HG02678 (cell line): ENCODE data around the gene RABL6.
"Not testable (repeated sequence)": the region's sequence is repeated elsewhere in the genome, so short reads cannot be mapped to it uniquely, and the experiment has no call there.

Source experiments
- ATAC-seq: cut with Tn5 transposase; IDR thresholded peaks from one replicate; pipeline ENCODE4 v1.9.1; 2021; ENCODE audit warnings: mild to moderate bottlenecking, moderate library complexity; ENCODE audit not compliant: unreplicated experiment

RABL6 gene

DNA sequence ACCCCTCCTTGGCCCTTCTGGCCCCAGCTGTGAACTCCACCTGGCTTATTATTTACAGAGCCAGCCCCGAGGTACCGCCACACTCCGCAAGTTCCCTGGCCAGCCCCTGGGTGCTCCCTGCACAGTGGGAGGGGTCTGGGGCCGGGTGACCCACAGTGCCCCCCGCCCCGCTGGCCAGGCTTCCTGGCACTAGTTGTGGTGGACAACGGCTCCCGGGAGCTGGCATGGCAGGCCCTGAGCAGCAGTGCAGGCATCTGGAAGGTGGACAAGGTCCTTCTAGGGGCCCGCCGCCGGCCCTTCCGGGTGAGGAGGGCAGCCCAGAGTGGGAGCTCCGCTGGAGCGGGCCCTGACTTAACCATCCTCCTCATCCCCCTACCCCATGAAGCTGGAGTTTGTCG, 48.3 kb downstream of the RABL6 start:
- no peak for ATAC-seq

DNA sequence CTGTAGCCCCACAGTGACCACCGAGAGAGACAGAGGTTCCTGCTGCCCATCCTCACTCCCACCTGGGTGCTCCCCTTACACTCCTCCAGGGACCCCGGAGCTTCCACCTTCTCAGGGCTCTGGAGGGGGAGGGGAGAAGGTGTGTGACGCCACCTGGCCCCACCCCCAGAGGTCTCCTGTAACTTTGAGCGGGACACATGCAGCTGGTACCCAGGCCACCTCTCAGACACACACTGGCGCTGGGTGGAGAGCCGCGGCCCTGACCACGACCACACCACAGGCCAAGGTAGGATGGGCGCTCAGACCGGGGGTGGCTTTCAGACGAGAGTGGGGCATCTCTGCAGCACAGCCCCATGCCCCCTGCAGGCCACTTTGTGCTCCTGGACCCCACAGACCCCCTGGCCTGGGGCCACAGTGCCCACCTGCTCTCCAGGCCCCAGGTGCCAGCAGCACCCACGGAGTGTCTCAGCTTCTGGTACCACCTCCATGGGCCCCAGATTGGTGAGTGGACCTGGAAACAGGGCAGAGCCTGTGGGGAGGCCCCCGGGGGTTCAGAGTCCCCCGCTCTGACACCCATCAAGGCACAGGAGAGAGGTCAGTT, 48.9 kb downstream of the RABL6 start:
- ATAC-seq, result no peak

- ATAC-seq, result no peak
Measured at GRCh38 chr9:136857166-136857565, 49.4 kb downstream of the RABL6 start.

- ATAC-seq, result no peak
Measured at GRCh38 chr9:136857581-136858412, 50.0 kb downstream of the RABL6 start.

- no peak for ATAC-seq
Measured at GRCh38 chr9:136858452-136858843, 50.7 kb downstream of the RABL6 start.

DNA sequence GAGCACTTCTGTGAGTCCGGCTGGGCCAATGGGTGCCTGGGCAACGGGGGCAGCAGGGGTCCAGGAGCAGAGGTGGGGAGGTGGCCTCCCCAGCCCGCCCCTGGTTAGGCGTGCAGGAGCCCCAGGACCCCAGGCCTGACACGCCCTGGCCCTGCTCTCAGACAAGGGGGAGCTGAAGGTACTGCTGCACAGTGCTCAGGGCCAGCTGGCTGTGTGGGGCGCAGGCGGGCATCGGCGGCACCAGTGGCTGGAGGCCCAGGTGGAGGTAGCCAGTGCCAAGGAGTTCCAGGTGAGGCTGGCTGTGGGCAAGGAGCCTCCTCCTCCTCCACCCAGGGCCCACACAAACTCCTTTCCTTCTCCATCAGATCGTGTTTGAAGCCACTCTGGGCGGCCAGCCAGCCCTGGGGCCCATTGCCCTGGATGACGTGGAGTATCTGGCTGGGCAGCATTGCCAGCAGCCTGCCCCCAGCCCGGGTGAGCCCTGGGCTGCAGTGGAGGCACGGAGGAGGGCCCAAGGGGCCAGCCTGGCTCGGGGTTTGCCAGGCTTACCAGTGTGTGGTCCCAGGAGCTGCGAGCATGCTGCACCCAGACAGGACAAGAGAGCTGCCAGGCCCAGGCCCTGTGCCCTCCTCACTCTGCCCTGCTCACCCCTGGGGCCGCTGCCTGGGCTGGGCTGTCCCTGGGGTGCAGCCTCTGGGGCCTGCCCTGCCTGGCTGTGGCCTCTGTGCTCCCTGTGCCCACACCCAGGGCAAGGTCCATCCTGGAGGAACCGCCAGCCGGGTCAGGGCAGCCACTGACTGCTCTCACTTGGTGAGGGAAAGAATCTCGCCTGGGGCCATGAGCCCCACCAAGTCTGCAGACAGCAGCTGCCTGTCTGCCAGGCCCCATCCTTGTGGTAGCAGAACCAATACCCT, 51.4 kb downstream of the RABL6 start:
- no peak for ATAC-seq

- ATAC-seq, result no peak
Measured at GRCh38 chr9:136860529-136860928, 52.8 kb downstream of the RABL6 start.

DNA sequence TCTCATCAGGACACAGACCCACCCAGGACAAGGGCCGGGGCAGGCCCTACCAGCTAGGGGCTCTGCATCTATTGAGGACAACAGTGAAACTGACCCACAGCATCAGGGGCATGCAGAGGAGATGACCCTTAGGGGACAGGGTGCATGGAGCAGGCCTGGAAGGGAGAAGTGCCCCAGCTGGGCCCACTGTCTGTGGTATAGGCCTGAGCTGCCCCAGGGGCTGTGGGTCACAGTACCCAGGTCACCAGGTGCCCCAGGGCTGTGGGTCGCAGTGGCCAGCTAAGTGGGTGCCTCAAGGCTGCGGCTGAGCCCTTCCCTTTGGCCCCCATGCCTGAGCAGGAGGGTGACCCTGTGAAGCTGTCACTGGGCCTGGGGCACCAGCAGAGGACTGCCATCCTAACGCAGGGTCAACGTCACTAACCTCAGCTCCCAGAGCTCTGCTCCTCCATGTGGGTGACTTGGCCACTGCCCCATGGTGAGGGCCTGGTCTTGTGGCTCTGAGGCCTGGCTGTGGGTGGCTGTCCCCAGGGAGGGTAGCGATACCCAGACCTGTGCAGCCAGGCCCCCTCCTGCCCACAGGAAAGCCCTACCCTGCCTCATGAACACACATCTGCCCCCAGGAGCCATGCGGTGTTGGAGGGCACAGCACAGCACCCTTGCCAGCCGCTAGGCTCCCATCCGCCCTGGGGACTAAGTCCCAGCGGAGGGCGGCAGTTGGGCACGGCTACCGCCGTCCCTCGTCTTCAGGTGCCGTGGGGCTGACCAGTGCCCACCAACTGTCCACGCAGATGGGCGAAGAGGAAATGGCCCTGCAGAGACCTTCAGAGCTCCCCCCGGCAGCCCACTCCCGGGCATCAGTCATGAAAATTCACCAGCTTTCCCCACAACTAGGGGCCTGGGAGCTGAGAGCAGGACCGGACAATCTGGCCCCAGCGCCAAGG, 53.5 kb downstream of the RABL6 start:
- no peak for ATAC-seq

GRCh38 chr9:136861874-136862457, 54.2 kb downstream of the RABL6 start:
- ATAC-seq, result no peak

DNA sequence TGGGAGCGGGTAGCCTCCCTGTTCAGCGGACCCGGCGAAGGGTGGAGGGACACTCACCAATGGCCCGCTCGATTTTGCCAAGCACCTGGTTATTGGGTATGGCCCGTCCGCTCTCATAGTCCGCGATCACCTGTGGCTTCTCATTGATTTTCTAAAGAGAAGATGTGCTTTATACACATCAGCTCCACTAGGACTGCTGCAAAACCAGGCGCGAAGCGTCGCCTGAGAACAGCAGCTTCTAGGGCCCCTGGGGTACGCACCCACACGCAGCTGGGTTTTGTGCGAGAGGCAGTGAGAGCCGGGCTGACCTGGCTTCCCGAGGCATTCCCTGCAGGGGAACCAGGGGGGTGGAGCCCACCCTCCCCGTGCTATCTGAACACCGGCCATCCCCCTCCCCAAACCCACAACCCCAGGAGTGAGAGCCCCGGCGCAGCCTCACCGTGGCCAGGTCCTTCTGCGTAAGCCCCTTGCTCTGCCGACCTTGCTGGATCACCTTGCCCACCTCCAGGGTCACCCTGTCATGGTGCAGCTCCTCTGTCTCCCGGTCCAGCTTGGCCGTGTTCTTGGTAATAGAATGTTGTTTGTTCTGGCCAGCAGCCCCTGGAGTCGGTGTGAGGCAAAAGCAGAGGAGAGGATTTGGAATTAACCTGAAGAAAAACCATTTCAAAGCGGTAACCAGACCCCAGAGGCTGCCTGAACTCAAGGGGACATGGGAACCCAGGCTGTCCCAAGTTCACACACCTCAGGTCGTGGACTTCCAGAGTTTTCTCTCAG, 55.3 kb downstream of the RABL6 start:
- ATAC-seq, result no peak

DNA sequence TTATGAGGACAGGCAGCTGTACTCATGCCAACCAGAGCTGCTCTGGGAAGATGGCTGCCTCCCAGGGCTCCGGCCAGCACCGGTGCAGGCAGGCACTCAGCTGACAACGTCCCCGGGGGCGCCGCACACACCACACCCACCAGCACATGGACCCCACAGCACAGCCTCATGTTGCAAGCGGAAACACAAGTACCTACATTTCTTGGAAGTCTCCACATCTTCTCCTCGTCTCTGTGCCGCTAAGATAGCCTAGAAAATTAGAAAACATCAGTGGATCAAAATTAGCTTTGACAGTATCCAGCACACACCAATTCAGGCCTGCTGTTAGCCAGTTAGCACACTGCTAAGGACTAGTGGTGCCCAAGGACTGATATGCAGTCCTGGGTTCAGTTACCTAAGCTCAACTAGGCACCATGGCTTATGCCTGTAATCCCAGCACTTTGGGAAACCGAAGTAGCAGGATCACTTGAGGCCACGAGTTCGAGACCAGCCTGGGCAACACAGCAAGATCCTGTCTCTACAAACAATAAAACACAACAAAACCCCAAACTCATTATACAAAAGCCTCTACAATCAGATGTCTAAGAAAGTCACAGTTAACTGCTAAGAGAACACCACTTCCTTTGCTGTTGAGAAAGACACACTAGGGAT, 56.0 kb downstream of the RABL6 start:
- ATAC-seq, result no peak

- ATAC-seq, result no peak
Measured at GRCh38 chr9:136865041-136865767, 57.5 kb downstream of the RABL6 start.

- peak; percentile 4 for ATAC-seq
Measured at GRCh38 chr9:136865768-136866103, 58.0 kb downstream of the RABL6 start.

GRCh38 chr9:136866898-136867421, 59.2 kb downstream of the RABL6 start:
- ATAC-seq, result not testable (repeated sequence)

DNA sequence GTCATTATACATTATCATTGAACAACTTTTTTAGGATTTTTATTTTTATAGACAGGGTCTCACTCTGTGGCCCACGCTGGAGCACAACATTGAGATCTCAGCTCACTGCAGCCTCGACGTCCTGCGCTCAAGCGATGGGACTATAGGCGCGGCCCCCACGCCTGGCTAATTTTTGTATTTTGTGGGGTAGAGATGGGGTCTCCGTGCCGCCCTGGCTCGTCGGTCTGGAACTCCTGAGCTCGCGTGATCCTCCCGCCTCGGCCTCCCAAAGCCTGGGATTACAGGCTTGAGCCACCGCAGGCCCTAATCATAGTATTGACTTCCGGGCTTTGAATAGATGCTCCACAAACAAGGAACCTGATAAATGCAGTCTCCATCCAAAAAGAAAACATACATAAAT, 59.7 kb downstream of the RABL6 start:
- ATAC-seq, result no peak

DNA sequence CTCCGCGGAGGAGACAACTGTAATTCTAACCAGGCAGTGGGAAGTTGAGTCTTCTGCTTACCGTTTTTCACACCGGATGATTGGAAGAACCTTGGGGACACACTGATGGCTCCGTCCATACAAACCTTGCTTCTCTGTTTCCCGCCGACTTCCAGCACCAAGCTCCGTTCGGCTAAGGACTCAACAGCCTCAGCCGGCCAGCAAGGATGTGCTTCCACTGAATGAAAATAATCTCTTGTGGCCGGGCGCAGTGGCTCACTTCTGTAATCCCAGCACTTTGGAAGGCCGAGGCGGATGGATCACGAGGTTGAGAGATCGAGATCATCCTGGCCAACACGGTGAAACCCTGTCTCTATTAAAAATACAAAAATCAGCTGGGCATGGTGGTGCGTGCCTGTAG, 60.2 kb downstream of the RABL6 start:
- ATAC-seq, result no peak

GRCh38 chr9:136868644-136869043, 60.9 kb downstream of the RABL6 start:
- ATAC-seq, result no peak

GRCh38 chr9:136869611-136870010, 61.9 kb downstream of the RABL6 start:
- not testable (repeated sequence) for ATAC-seq
